ENCODE measurements around the gene SHISA8. TPM values are rescaled to one million over a fixed set of nuclear protein-coding genes. Genes with fewer than 3 reads are reported as not detected.

SHISA8 gene
- total and polyA plus RNA-seq, 2 of the 13 experiments (the other 11 are each of a cell fraction or from before 2014, with no cell fraction given) = not detected

DNA sequence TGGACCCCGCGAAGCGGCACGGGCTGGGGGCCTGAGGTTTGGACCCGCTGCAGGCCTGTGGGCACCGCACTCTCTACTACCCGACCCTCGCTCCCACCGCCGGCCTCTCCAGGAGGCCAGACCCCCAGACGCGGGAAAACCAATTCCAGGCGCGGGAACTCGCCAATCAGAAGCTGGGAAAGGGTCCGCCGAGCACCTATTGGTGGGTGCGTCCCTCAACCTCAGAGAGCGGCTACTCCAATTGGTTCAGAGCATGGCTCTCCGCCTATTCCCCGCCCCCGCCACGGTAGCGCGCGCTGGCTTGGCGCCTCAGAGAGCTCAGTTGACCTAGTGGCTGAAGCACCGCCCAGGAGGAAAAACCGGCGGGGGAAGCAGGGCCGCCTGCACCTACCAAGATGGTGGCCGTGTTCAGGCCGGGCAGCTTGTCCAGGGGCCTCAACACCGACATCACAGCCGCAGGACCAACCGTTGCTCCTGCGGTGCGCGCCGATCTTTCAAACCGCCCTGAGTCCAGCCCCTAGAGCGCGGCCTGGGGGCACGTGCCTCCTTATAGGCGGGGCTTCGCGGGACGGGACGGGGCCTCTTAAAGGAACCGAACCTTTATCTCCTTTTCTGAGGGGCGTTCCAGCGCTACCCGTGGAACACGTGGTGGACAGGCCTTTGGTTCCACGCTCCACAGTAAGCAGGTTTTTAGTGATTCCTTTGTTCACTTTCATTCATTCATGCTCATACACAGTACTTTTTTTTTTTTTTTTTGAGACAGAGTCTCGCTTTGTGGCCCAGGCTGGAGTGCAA lies 32.0 kb upstream of the SHISA8 start, which contains the start of gene CENPM (continued):
- TF ChIP-seq ZNF652 (CRISPR knock-in tag; IDR thresholded peaks at IDR 0.05; ENCODE audit: borderline replicate concordance, low read depth) (no peak), CAMTA2 (CRISPR knock-in tag; IDR thresholded peaks at IDR 0.05; ENCODE audit: borderline replicate concordance) (peak; percentile 73; the same call in 1 of the 2 replicates), MEIS1 (CRISPR knock-in tag; IDR thresholded peaks at IDR 0.05; ENCODE audit: borderline replicate concordance) (peak; percentile 82; the same call in 1 of the 2 replicates), NFE2L2 (IDR thresholded peaks at IDR 0.05; ENCODE audit: low read length) (no peak), SP140L (CRISPR knock-in tag; IDR thresholded peaks at IDR 0.05; ENCODE audit: borderline replicate concordance) (no peak), SIN3A (IDR thresholded peaks at IDR 0.05; ENCODE audit: borderline replicate concordance, low read depth, low read length) (peak; percentile 86), SETDB1 (CRISPR knock-in tag; IDR thresholded peaks at IDR 0.05; ENCODE audit: borderline replicate concordance) (no peak), SRF (IDR thresholded peaks at IDR 0.05; ENCODE audit: low read depth, low read length) (no peak), ELF4 (CRISPR knock-in tag; IDR thresholded peaks at IDR 0.05; ENCODE audit: borderline replicate concordance) (no peak), KLF11 (CRISPR knock-in tag; IDR thresholded peaks at IDR 0.05) (no peak; the same call in 1 of the 2 replicates), ZSCAN12 (CRISPR knock-in tag; IDR thresholded peaks at IDR 0.05) (0 out of 2 replicates have a peak, but pooled peaks have one; percentile 44), ZNF501 (CRISPR knock-in tag; IDR thresholded peaks at IDR 0.05) (peak; percentile 71; the same call in 1 of the 2 replicates), TAF15 (IDR thresholded peaks at IDR 0.05; ENCODE audit: low read depth, low read length, poor library complexity, severe bottlenecking) (no peak), GLI4 (CRISPR knock-in tag; IDR thresholded peaks at IDR 0.05; ENCODE audit: borderline replicate concordance) (0 out of 2 replicates have a peak, but pooled peaks have one; percentile 42), MAF1 (CRISPR knock-in tag; IDR thresholded peaks at IDR 0.05; ENCODE audit: borderline replicate concordance) (0 out of 2 replicates have a peak, but pooled peaks have one; percentile 67)
- TF ChIP-seq, protein P1, sequence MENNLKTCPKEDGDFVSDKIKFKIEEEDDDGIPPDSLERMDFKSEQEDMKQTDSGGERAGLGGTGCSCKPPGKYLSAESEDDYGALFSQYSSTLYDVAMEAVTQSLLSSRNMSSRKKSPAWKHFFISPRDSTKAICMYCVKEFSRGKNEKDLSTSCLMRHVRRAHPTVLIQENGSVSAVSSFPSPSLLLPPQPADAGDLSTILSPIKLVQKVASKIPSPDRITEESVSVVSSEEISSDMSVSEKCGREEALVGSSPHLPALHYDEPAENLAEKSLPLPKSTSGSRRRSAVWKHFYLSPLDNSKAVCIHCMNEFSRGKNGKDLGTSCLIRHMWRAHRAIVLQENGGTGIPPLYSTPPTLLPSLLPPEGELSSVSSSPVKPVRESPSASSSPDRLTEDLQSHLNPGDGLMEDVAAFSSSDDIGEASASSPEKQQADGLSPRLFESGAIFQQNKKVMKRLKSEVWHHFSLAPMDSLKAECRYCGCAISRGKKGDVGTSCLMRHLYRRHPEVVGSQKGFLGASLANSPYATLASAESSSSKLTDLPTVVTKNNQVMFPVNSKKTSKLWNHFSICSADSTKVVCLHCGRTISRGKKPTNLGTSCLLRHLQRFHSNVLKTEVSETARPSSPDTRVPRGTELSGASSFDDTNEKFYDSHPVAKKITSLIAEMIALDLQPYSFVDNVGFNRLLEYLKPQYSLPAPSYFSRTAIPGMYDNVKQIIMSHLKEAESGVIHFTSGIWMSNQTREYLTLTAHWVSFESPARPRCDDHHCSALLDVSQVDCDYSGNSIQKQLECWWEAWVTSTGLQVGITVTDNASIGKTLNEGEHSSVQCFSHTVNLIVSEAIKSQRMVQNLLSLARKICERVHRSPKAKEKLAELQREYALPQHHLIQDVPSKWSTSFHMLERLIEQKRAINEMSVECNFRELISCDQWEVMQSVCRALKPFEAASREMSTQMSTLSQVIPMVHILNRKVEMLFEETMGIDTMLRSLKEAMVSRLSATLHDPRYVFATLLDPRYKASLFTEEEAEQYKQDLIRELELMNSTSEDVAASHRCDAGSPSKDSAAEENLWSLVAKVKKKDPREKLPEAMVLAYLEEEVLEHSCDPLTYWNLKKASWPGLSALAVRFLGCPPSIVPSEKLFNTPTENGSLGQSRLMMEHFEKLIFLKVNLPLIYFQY (CRISPR knock-in tag; IDR thresholded peaks at IDR 0.05; ENCODE audit: borderline replicate concordance) = no peak
- TF ChIP-seq, protein P2, sequence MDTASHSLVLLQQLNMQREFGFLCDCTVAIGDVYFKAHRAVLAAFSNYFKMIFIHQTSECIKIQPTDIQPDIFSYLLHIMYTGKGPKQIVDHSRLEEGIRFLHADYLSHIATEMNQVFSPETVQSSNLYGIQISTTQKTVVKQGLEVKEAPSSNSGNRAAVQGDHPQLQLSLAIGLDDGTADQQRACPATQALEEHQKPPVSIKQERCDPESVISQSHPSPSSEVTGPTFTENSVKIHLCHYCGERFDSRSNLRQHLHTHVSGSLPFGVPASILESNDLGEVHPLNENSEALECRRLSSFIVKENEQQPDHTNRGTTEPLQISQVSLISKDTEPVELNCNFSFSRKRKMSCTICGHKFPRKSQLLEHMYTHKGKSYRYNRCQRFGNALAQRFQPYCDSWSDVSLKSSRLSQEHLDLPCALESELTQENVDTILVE (CRISPR knock-in tag; IDR thresholded peaks at IDR 0.05) = no peak
- TF ChIP-seq, protein P3, sequence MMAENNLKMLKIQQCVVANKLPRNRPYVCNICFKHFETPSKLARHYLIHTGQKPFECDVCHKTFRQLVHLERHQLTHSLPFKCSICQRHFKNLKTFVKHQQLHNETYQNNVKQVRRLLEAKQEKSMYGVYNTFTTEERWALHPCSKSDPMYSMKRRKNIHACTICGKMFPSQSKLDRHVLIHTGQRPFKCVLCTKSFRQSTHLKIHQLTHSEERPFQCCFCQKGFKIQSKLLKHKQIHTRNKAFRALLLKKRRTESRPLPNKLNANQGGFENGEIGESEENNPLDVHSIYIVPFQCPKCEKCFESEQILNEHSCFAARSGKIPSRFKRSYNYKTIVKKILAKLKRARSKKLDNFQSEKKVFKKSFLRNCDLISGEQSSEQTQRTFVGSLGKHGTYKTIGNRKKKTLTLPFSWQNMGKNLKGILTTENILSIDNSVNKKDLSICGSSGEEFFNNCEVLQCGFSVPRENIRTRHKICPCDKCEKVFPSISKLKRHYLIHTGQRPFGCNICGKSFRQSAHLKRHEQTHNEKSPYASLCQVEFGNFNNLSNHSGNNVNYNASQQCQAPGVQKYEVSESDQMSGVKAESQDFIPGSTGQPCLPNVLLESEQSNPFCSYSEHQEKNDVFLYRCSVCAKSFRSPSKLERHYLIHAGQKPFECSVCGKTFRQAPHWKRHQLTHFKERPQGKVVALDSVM (CRISPR knock-in tag; IDR thresholded peaks at IDR 0.05) = peak; percentile 87
- TF ChIP-seq, protein P4, sequence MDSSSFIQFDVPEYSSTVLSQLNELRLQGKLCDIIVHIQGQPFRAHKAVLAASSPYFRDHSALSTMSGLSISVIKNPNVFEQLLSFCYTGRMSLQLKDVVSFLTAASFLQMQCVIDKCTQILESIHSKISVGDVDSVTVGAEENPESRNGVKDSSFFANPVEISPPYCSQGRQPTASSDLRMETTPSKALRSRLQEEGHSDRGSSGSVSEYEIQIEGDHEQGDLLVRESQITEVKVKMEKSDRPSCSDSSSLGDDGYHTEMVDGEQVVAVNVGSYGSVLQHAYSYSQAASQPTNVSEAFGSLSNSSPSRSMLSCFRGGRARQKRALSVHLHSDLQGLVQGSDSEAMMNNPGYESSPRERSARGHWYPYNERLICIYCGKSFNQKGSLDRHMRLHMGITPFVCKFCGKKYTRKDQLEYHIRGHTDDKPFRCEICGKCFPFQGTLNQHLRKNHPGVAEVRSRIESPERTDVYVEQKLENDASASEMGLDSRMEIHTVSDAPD (CRISPR knock-in tag; IDR thresholded peaks at IDR 0.05) = peak; percentile 72; the same call in 1 of the 2 replicates

Data from HepG2 (cell line).